Skeletal muscle tissue (tissue), 4 donors: ENCODE measurements around the gene IFIT2. TPM values are rescaled to one million over a fixed set of nuclear protein-coding genes. Genes with fewer than 3 reads are reported as not detected.

Experiments used
- H3K27ac ChIP-seq: one replicate; pipeline ENCODE4 v1.7.0; 2013; ENCODE audit warnings: mild to moderate bottlenecking, low read depth, low read length, inconsistent platforms
- H3K27me3 ChIP-seq, 3 donors: one replicate each; pipeline ENCODE4 v1.7.0; 2013; ENCODE audit warnings: low read length in 3 of 3; ENCODE audit not compliant: control insufficient read depth in 3 of 3, insufficient read depth in 3 of 3
- H3K36me3 ChIP-seq, 3 donors: one replicate each; pipeline ENCODE4 v1.7.0; 2013; ENCODE audit warnings: low read length in 3 of 3; ENCODE audit not compliant: control insufficient read depth in 3 of 3, insufficient read depth in 3 of 3
- H3K4me1 ChIP-seq, 3 donors: one replicate each; pipeline ENCODE4 v1.7.0; 2013; ENCODE audit warnings: low read length in 3 of 3, mild to moderate bottlenecking in 3 of 3; ENCODE audit not compliant: control insufficient read depth in 3 of 3, insufficient read depth in 3 of 3
- H3K4me3 ChIP-seq, 3 donors: one replicate each; pipeline ENCODE4 v1.7.0; 2013; ENCODE audit warnings: low read length in 3 of 3
- H3K9ac ChIP-seq, 3 donors: one replicate each; pipeline ENCODE4 v1.7.0; 2013; ENCODE audit warnings: low read length in 3 of 3, mild to moderate bottlenecking in 3 of 3, moderate library complexity in 2 of 3, low read depth in 1 of 3
- H3K9me3 ChIP-seq, 3 donors: one replicate each; pipeline ENCODE4 v1.7.0; 2013; ENCODE audit warnings: low read length in 3 of 3; ENCODE audit not compliant: control insufficient read depth in 3 of 3
- total RNA-seq: library from RNA; depleted of rRNA; stranded (reverse); fragments of >200 nt; gene quantifications from one replicate; pipeline ENCODE4 v1.2.3, GENCODE V29; 2014
- donor health status: Osteomylitis.

Gene IFIT2
- total RNA-seq, 1 donor from 2014 or later, result 6.8 TPM

GRCh38 chr10:89304925-89305324, 3.1 kb downstream of the IFIT2 start:
- Histone ChIP-seq H3K9ac (no peak overlapping the region), H3K27me3 (no peaks in the 10 kb centered on the region), H3K36me3 (peaks cover 0 to 10% (median 2%) of the 10 kb centered on the region in 3 donors), H3K9me3 (no peaks in the 10 kb centered on the region), H3K27ac (no peak overlapping the region), H3K4me1 (peaks cover 5 to 31% (median 26%) of the 10 kb centered on the region in 3 donors), H3K4me3 (no peak overlapping the region)

- Histone ChIP-seq H3K9me3 (no peaks in the 10 kb centered on the region), H3K4me3 (no peak overlapping the region), H3K27me3 (no peaks in the 10 kb centered on the region), H3K27ac (no peak overlapping the region), H3K9ac (no peak overlapping the region), H3K36me3 (peaks cover 0 to 10% (median 2%) of the 10 kb centered on the region in 3 donors), H3K4me1 (peaks cover 5 to 27% (median 26%) of the 10 kb centered on the region in 3 donors)
Observed at GRCh38 chr10:89305766-89306433, 4.1 kb downstream of the IFIT2 start.

- Histone ChIP-seq H3K9me3 (no peaks in the 10 kb centered on the region), H3K27me3 (no peaks in the 10 kb centered on the region), H3K4me1 (peaks cover 0 to 22% (median 20%) of the 10 kb centered on the region in 3 donors), H3K27ac (no peak overlapping the region), H3K9ac (no peak overlapping the region), H3K36me3 (peaks cover 0 to 10% (median 2%) of the 10 kb centered on the region in 3 donors), H3K4me3 (no peak overlapping the region)
Observed at GRCh38 chr10:89306434-89307268, 4.8 kb downstream of the IFIT2 start.

- no peak overlapping the region for H3K9ac ChIP-seq
- no peaks in the 10 kb centered on the region for H3K27me3 ChIP-seq
- H3K4me3 ChIP-seq, result no peak overlapping the region
- peaks cover 0 to 22% (median 18%) of the 10 kb centered on the region in 3 donors for H3K4me1 ChIP-seq
- peaks cover 0 to 10% (median 2%) of the 10 kb centered on the region in 3 donors for H3K36me3 ChIP-seq
- no peak overlapping the region for H3K27ac ChIP-seq
- no peaks in the 10 kb centered on the region for H3K9me3 ChIP-seq
Observed at GRCh38 chr10:89307269-89307577, 5.4 kb downstream of the IFIT2 start.

- H3K27ac ChIP-seq, result no peak overlapping the region
- peaks cover 0 to 10% (median 2%) of the 10 kb centered on the region in 3 donors for H3K36me3 ChIP-seq
- H3K9ac ChIP-seq, result no peak overlapping the region
- no peaks in the 10 kb centered on the region for H3K9me3 ChIP-seq
- no peaks in the 10 kb centered on the region for H3K27me3 ChIP-seq
- H3K4me3 ChIP-seq, result no peak overlapping the region
- peaks cover 0 to 15% (median 7%) of the 10 kb centered on the region in 3 donors for H3K4me1 ChIP-seq
Observed at GRCh38 chr10:89308266-89308665, 6.4 kb downstream of the IFIT2 start.

GRCh38 chr10:89308736-89309135, 6.9 kb downstream of the IFIT2 start:
- Histone ChIP-seq H3K9ac (no peak overlapping the region), H3K4me1 (peaks cover 0 to 10% (median 4%) of the 10 kb centered on the region in 3 donors), H3K4me3 (no peak overlapping the region), H3K9me3 (no peaks in the 10 kb centered on the region), H3K27ac (no peak overlapping the region), H3K27me3 (no peaks in the 10 kb centered on the region), H3K36me3 (peaks cover 0 to 10% (median 2%) of the 10 kb centered on the region in 3 donors)

DNA sequence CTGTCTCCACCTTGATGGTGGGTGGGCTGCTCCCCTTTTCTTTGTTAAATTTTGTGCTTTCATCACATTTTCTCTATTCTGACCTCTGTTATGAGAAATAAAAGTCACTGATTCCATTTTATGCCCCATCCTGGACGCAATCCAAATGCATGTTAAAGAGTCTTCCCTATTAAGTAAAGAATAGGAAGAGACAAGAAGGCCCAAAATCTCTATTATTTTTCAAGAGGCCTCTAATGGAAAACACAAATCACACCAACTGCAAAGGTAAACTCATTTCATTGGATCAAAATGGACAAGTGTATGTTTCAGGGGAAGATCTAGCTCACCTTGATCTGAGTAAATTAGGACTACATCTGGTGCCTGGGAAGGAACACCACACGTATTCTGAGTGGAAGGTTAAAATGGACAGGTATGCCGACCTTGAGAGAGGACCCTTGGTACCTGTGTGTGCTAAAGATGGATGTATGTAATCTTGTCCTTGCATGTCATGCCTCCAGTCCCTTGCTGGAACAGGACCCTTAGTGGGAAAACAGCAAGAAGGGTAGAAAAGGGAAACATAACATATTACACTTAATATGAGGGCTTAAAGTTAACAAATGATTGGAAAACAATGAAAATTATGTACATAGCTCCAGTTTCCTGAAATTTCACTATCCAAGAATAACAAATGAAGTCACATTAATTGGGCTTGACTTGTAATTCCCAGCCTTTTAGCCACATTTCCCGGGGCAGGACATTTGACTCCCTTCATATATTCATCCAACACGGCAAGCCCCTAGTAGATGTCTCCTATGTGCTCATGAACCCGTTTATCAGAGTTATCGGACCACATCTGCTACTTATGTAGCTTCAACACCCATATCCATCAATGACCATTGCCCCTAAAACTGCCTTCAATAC, 7.6 kb downstream of the IFIT2 start:
- peaks cover 0 to 10% (median 2%) of the 10 kb centered on the region in 3 donors for H3K36me3 ChIP-seq
- H3K9me3 ChIP-seq, result no peaks in the 10 kb centered on the region
- no peak overlapping the region for H3K4me3 ChIP-seq
- no peaks in the 10 kb centered on the region for H3K27me3 ChIP-seq
- H3K4me1 ChIP-seq, result peaks cover 0 to 6% (median 0%) of the 10 kb centered on the region in 3 donors
- no peak overlapping the region for H3K27ac ChIP-seq
- no peak overlapping the region for H3K9ac ChIP-seq

DNA sequence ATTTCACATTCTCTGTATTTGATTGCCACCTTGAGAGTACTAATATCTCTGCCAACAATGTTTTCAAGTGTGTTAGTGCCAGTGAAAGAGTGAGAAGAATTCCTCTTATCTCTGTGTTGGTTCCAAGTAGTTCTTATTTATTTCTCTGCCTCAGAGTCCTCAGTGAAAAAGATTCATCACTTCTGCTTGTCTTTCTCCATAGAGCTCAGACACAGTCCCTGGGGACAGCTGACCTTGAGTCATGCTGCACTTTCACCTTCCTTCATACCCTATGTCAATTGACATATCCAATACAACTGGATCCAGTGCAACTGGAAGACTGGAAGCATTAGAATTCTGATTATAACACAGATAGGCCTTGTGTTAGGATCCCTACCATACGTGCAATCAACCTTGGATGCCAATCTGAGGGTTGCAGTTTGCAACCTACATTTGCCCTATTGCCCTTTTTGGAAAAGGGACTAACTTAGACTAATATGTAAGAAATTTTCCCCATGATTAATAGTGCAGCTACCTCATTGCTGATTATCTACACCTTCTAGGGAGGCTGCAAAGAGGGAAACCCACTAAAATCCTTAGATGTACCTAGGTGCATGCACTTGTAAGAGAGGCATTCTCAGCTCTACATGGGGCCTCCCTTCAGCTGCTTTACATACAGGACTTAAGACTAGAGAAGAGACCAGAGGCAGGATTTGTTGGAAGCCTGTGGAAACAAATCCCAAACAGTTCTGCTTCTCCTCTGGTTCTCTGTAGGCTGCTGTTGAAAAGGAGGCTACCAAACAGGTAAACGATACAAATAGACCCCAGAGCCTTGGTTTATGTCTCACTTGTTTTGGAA, 8.4 kb downstream of the IFIT2 start:
- peaks cover 0 to 6% (median 0%) of the 10 kb centered on the region in 3 donors for H3K4me1 ChIP-seq
- no peak overlapping the region for H3K27ac ChIP-seq
- H3K36me3 ChIP-seq, result peaks cover 0 to 10% (median 2%) of the 10 kb centered on the region in 3 donors
- H3K9ac ChIP-seq, result no peak overlapping the region
- no peaks in the 10 kb centered on the region for H3K27me3 ChIP-seq
- no peak overlapping the region for H3K4me3 ChIP-seq
- no peaks in the 10 kb centered on the region for H3K9me3 ChIP-seq

GRCh38 chr10:89312973-89313372, 11.1 kb downstream of the IFIT2 start:
- no peaks in the 10 kb centered on the region for H3K27me3 ChIP-seq

More at GRCh38 chr10:89312973-89313372, 11.1 kb downstream of the IFIT2 start:
- Histone ChIP-seq H3K4me3 (no peak overlapping the region), H3K9ac (no peak overlapping the region), H3K27ac (no peak overlapping the region), H3K9me3 (no peaks in the 10 kb centered on the region), H3K36me3 (no peaks in the 10 kb centered on the region), H3K4me1 (no peaks in the 10 kb centered on the region)
